Globus pallidus (tissue), 1 donor: Measurements from ENCODE around the gene CFAP20DC.
A peak's percentile ranks its signal among the peaks of the same experiment; 100 is the strongest.
"Not testable (repeated sequence)": the region's sequence is repeated elsewhere in the genome, so short reads cannot be mapped to it uniquely, and the experiment has no call there.

Experiments used
- DNase-seq: peaks from one replicate; pipeline ENCODE4 v3.0.0-alpha.2; 2015; ENCODE audit warnings: low spot score

CFAP20DC gene

DNA sequence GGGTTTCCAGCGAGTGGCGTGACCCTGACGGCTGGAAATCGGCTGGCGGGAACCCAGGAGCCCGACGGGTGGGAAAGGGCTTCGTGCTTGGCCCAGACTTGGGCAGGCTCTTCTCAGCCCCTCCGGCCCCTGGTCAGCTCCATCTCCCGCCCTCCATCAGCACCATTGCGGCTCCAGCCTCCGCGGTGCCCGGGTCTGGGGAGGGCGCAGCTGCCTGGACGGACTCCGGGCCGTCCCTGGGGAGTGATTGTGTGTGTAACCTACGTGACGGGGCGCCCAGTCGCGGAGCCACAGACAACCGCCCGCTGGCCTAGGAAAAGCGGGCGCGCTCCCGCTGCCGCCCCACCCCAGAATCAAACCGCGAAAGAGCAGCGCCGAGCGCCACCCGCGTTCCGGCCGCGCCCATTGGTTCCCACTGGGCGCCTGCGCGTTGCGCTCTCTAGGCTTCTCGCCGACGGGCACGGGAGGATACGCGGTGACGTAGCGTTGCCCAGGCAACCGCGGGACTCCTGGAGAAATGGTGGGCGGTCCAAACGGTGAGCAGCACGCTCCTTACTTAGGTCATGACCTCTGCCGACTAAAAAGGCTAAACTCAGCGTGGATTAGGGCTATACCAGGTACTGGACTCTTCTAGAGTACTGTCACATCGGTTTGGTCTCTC is at the start of gene CFAP20DC:
Gene CFAP20DC, minus strand, starts transcription at position 355 of the 661 bp plus-strand sequence. CDS start 394 bp downstream, outside the sequence.
- DNase-seq, result peak; percentile 62

DNA sequence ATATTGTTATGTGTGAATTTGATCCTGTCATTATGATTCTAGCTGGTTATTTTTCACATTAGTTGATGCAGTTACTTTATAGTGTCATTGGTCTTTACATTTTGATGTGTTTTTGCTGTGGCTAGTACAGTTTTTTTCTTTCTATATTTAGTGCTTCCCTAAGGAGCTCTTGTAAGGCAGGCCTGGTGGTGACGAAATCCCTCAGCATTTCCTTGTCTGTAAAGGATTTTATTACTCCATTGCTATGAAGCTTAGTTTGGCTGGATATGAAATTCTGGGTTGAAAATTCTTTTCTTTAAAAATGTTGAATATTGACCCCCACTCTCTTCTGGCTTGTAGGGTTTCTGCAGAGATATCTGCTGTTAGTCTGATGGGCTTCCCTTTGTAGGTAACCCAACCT is 48.7 kb upstream of the CFAP20DC start:
- not testable (repeated sequence) for DNase-seq

DNA sequence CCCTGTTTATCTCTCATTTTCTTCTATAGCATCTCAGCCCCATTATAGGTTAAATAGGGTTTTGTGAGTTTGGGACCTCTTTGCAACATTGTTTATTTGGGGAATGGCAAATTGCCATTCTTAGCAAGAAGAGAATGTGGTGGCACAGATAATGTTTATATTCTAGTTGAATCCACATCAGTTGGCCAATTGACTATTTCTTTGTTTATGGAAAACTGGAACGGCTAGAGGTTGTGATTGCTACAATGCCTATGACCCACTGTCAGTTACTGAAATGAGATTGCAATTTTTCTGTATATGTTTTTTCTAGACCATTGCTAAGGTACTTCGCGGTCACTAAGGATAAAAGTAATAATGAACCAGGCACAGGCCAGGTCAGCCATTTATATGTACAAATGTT is 44.6 kb upstream of the CFAP20DC start:
- DNase-seq, result no peak

DNA sequence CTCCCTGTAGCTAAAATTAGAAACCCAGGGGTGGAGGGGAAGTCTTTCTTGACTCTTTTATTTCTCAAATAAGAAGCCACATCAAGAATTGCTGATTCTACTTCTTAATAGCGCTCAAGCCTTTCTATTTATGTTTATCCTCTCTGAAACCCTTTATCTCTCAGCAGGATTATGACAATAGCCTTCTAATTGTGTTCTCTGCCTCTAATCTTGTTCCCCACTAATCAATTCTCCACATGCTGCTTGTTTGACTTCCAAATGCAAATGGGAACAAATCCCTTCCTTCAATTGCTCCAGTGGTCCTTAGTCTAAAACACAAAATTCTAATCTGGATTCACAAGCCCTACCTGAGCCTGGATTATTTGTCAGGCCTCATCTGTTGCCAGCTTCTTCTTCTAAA is 43.7 kb upstream of the CFAP20DC start:
- no peak for DNase-seq

DNA sequence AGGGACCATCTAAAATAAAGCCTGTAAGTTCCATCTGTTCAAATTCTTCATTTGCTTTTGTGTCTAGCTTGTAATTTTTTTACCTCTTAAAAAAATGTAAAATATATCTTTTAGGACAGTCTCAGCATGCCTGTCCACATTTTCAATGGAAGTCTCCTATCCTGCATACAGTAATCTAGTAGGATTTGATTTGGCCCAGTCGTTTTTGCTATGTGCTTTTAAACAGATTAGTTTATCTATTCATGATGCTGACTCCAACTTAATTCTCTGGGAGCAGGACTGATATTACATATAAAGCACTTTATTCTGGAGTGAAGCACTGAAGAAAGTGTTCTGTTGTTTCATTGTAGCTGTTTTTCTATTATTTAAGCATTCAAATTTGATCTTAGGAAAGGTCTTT is 38.9 kb upstream of the CFAP20DC start:
- DNase-seq, result no peak

DNA sequence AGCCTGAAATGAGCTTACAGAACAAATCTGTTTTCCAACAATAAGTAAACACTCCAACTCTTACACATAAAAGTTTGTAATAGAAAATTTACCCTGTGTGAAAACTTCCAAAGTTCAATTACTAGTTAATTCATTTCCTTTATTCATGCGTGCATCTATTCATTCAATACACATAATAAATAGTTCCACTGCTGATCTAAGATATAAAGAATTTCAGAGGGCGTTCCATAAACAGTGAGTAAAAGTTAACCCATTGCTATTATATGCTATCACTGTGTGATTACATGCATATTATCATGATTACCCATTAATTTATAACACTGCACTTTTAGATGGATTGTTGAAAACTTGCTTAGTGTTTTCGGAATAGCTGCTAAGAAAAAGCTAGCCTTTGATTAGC is 36.2 kb upstream of the CFAP20DC start:
- no peak for DNase-seq

DNA sequence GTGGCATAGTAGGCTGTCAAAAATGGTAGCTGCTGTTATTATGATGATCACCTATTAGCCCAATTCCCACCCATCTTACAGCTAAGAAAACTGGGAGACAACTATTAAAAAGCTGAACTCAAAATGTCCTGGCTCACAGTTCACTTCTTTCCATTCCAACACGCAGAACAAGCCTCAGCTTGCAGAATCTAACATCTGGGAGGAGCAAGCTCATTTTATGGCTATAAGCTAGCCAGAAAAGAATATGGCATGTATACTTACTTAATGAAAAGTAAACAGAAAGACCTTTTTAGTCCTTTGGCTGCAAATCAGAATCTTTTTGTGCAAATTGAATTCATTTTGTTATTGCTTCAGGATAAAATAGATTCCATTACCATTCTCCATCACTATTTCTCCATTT is 34.8 kb upstream of the CFAP20DC start:
- no peak for DNase-seq

DNA sequence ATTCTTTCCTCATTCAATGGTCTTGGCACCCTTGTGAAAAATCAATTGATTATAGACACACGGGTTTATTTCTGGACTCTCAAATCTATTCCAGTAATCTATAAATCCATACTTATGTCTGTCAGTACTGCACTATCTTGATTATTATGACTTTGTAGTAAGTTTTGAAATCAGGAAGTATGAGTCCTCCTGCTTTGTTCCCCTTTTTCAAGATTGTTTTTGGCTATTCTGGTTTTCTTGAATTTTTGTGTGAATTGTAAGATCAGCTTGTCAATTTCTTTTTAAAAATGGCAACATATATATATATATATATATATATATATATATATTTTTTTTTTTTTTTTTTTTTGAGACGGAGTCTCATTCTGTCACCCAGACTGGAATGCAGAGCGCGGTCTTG is 32.3 kb upstream of the CFAP20DC start:
- DNase-seq, result no peak

DNA sequence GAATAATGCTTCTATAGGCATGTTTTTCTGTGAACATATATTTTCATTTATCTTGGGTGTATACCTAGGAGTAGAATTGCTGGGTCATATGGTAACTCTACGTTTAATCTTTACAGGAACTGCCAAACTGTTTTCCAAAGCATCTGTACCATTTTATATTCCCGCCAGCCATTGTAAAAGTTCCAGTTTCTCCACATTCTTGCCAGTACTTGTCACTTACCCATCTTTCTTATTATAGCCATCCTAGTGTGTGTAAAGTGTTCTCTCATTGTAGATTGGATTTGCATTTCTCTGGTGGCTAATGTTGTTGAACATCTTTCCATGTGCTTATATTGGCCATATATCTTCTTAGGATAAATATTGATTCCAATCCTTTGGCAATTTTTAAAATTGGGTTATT is 31.2 kb upstream of the CFAP20DC start:
- DNase-seq, result no peak

DNA sequence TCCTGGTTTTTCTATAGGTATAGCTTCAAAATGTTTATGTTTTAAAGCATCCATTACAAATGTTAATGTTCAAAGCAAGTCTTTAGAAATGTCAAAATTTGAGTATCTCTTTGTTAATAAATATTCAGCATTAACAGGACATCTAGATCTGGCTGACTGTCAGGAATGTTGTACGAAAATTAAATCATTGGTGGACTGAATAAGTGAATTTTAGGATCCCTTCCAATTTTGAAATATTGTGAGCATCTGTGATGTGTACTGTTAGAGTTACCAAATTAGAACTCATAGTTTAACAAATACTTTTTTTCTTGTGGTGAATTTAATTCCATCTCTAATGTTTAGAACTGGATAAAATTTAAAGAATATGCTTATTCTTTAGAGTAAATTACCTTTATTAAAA is 30.1 kb upstream of the CFAP20DC start:
- DNase-seq, result no peak

DNA sequence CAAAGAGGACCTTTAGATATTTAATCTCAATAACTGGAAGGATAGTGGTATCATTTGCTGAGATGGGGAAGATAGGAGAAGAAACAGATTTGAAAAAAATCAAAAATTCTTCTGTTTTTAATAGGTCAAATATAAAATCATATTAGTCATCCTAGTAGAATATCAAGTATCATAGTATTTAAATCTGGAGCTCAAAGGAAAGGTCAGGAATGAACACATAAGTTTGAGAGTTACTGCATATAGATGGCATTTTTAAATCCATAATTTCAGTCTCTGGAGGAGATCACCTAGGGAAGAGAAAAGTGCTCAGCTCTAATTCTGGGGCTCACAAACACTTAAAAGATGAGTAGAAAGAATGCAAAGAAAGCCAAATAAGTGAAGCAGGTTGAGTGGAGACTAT is 24.9 kb upstream of the CFAP20DC start:
- no peak for DNase-seq

DNA sequence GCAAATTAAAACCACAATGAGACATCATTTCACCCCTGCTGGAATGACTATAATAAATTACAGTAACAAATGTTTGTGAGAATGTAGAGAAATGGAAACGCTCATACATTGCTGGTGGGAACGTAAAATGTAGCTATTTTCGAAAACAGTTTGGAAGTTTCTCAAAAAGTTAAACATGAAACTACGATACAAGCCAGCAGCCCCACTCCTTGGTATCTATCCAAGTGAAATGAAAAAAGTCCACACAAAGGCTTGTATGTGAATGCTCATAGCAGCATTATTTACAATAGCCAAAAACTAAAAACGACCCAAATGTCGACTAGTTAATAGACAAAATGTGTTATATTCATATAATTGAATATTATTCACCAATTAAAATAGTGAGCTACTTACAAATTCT is 22.9 kb upstream of the CFAP20DC start:
- DNase-seq, result no peak

DNA sequence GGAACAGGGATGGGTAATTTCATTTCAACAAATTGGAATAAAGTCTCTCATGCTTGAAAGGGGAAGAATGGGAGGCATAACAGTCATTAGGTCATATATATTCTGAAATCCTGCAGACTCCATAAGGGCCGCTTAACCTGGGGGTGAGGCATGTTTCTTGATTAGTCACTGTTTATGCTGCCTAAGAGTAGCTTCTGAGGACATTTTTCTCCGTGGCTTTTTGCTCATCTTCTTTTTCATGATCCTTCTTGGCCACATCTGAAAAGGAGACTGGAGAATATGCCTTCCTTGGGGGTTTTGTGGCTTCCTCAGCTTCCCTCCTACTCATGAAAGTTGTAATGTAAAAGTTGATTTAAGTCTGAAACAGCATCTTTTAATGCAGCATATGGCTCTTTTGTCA is 20.0 kb upstream of the CFAP20DC start:
- no peak for DNase-seq

DNA sequence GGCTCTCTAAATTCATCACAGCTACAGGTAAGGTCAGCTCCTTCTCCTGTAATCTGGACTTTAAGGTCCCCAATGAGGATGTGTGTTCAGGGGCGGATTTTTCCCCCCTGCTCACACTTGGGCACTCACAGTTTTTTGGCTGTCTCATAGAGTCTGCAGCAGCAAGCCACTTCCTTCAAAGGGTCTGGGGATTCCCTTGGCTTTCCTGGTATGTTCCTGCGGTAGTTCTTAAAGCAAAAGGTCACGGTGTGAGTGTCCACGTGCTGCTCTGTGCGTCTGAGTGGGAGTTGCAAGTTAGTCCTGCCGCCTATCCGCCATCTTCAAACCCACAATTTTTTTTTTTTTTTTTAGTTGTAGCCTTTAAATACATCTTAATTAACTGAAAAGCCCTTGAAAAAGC is 15.4 kb upstream of the CFAP20DC start:
- DNase-seq, result no peak

DNA sequence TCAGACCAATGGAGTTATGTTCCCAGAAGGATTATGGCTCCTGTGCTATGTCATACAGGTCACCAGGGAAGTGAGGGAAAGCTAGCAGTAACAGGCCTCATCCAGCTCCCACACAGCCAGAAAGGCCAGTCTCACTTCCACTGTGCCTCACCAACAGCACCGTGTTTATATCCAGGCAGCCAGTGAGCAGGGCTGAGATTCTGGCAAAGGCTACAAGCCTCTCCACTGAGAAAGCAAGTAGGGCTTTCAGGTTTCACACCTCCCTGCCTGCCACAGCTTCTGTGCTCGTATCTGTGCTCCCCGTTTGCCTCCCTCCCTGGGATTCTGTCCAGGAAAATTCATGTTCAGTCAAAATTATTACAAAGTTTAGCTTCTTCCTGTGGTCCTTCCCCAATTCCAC is 14.9 kb upstream of the CFAP20DC start:
- no peak for DNase-seq

DNA sequence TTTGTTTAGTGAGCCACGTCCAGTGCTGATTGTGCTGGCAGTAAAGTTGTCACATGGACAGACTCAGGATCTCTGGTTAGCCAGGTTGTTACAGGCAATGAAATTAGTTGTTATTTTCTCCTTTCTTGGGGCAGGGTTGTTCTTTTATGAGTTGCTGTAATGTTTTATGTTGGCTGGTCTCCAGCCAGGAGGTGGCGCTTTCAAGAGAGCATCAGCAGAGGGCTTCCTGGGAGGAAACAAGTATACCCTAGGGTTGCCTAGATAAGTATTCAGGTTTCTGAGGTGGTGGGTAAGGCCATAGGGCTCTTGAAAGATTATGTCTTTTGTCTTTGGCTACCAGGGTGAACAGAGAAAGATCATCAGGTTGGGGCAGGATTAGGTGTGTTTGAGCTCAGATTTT is 14.5 kb upstream of the CFAP20DC start:
- DNase-seq, result no peak

DNA sequence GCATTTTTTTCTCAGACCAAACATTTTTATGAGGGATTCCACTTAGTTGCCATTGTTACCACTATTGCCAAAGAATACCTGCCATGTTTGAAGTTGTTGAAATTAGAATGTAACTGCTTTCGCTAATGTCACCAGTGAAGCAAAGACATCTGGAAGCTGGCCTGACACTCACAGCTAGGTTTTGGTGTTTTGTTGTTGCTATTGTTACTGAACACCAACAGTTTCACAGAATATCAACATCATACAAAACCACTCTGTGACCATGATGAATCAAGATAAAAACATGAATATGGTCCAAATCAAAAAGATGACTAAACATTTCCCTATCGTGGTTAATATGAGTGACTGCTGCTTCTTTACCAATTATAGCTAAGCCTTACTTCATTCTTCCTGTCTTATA is 6.9 kb upstream of the CFAP20DC start:
- DNase-seq, result no peak

DNA sequence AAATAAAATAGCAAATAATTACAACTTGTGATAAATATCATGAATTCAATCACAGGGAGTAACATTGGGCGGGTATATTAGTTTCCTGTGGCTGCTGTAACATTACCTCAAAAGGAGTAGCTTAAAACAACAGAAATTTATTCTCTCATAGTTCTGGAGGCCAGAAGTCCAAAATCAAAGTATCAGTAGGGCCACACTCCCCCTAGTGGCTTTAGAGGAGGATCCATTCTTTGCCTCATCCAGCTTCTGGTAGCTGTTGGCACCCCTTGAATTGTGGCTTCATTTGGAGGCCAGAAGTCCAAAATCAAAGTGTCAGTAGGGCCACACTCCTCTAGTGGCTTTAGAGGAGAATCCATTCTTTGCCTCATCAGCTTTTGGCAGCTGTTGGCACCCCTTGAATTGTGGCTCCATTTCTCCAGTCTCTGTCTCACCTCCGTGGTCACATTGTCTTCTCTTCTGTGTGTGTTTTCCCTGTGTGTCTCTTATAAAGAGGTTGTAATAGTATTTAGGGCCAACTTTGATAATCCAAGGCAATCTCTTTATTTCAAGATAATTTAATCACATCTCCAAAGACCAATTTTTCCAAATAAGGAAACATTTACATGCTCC is 3.1 kb upstream of the CFAP20DC start:
- DNase-seq, result no peak

DNA sequence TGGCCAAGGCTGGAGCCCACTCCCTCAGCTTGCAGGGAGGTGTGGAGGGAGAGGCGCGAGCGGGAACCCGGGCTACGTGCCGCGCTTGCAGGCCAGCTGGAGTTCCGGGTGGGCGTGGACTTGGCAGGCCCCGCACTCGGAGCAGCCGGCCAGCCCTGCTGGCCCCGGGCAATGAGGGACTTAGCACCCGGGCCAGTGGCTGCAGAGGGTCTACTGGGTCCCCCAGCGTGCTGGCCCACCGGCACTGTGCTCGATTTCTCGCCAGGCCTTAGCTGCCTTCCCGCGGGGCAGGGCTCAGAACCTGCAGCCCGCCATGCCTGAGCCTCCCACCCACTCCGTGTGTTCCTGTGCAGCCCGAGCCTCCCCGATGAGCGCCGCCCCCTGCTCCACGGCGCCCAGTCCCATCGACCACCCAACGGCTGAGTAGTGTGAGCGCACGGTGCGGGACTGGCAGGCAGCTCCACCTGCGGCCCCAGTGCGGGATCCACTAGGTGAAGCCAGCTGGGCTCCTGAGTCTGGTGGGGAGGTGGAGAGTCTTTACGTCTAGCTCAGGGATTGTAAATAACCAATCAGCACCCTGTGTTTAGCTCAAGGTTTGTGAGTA is 1.1 kb upstream of the CFAP20DC start:
- not testable (repeated sequence) for DNase-seq

DNA sequence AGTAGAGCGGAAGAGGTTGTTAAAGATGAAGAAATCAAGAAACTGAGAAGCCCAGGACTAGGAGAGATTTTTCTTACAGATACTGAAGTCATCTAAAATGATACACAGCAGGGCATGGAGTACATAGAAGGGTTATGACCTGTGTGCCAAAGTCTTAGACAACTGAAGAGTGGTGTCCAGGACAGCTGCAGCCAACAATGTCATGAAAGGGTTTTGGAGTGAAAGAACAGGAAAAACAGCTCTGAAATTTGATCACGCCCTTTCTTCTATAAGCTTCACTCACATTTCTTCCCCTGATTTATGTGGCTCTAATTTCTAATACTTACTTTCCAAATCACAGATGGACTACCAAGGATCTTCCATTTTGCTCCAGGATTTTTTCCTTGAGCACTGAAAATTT is 3.0 kb downstream of the CFAP20DC start:
- no peak for DNase-seq

DNA sequence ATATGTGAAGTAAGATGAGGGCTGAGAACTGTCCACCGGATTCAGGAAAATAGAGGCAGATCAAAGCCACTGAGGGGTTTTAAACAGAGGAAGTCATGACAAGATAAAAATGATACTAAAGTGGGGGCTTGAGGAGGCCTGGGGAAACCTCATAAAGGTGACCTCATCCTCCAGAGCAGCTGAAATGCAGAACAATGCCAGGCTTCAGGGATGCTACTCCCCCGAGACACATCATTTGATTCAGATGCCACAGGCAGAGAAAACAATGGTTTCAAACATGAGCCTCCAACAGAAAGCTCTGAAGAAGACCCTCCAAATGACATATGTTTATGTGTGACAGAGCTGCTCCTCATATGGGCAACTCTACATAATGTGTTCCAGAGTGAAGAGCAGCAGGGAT is 6.4 kb downstream of the CFAP20DC start:
- peak; percentile 30 for DNase-seq

DNA sequence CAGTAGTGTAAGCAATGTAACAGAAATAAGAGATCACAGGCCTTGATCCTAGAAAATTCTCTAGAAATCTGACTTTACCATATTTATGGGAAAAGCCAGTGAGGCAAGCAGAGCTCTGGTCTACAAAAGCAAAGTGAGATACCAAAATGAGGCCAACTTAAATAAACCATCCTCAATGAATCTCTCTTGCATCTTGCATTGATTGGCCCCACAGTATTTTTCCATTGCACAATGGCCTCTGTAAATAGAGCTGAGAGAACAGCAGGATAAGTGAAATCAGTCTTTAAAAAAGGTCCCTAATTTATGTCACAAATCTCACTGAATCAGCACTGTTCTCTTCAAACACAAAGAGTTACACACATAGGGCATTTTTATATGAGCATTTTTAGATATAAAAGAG is 8.9 kb downstream of the CFAP20DC start:
- DNase-seq, result no peak

DNA sequence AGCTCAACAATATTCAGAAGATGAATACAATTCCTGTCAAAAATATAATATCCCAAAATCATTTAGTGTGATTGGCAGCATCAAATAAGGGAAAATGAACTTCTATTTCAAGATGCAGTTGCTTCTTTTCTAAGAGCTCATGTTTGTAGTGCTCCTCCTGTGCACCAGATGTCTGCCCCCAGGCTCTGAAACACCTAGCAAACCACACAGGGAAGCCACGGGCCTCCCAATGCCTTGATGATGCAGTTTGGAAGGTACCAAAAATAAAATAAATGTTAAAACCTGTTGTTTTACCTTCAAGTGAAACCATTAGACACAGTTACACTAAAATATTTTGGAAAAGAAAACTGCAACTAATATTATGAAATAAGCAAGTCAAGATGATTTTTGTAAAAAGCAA is 22.2 kb downstream of the CFAP20DC start:
- no peak for DNase-seq

DNA sequence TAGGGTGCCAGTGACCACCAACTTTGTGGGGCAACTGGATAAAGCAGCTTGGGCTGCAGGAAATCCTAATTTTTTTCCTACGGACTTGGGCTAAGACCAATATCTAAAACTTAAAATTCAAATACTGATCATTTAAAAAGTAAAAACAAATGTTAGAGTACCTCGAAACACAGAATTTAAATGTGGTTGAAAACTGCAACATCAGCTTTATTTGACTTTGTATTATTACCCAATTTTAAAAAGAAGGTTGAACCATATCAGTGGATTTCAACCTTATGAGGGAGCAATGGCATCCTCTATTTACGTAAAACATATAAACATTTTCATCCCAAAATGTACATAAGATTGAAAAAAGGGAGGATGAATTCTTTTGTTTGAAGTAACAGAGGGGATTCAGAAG is 26.2 kb downstream of the CFAP20DC start:
- no peak for DNase-seq
